Progenitor cell of endocrine pancreas (in vitro differentiated cells): ENCODE measurements around the gene SAMD4B. TPM values are rescaled to one million over a fixed set of nuclear protein-coding genes. Genes with fewer than 3 reads are reported as not detected.

ENCODE experiments used
- DNase-seq: peaks from one replicate; pipeline ENCODE4 v3.0.0; 2021; ENCODE audit warnings: low spot score; ENCODE audit not compliant: unreplicated experiment
- H3K27ac Mint-ChIP-seq: 2 replicates; pipeline ENCODE4 v1.8.0; 2021; ENCODE audit warnings: mild to moderate bottlenecking, moderate library complexity, mixed read lengths
- H3K27me3 Mint-ChIP-seq: 2 replicates; pipeline ENCODE4 v1.8.0; 2021; ENCODE audit warnings: mixed read lengths
- H3K36me3 Mint-ChIP-seq: 2 replicates; pipeline ENCODE4 v1.8.0; 2022; ENCODE audit warnings: mixed read lengths; ENCODE audit not compliant: insufficient read depth
- H3K4me1 Mint-ChIP-seq: 2 replicates; pipeline ENCODE4 v1.8.0; 2021; ENCODE audit warnings: low read depth, mixed read lengths
- H3K4me3 Mint-ChIP-seq: 2 replicates; pipeline ENCODE4 v1.8.0; 2021; ENCODE audit warnings: low read depth, mild to moderate bottlenecking, moderate library complexity, mixed read lengths
- H3K9me3 Mint-ChIP-seq: 2 replicates; pipeline ENCODE4 v1.8.0; 2021; ENCODE audit warnings: low read depth, mixed read lengths
- CTCF ChIP-seq: fragments of 200-600 bp; sonication (generic); IDR thresholded peaks from one replicate; pipeline ENCODE4 v1.5.0; 2021; ENCODE audit warnings: antibody characterized with exemption, mild to moderate bottlenecking; ENCODE audit not compliant: unreplicated experiment
- total RNA-seq: library from RNA; stranded (reverse); gene quantifications from 2 replicates; pipeline ENCODE4 v1.2.1, GENCODE V29; 2021

The SAMD4B gene
- total RNA-seq, 1 donor from 2014 or later, result 152 TPM

- Mint-ChIP-seq H3K36me3 (peaks cover 3% of the 10 kb centered on the region), H3K4me3 (peak overlapping the region; percentile 89), H3K9me3 (no peaks in the 10 kb centered on the region), H3K4me1 (peaks cover 33% of the 10 kb centered on the region), H3K27ac (peak overlapping the region; percentile 94), H3K27me3 (peaks cover 3% of the 10 kb centered on the region)
- TF ChIP-seq CTCF, result no peak
- DNase-seq, result peak; percentile 17
Observed at GRCh38 chr19:39342647-39343305, 555 bp downstream of the SAMD4B start.

DNA sequence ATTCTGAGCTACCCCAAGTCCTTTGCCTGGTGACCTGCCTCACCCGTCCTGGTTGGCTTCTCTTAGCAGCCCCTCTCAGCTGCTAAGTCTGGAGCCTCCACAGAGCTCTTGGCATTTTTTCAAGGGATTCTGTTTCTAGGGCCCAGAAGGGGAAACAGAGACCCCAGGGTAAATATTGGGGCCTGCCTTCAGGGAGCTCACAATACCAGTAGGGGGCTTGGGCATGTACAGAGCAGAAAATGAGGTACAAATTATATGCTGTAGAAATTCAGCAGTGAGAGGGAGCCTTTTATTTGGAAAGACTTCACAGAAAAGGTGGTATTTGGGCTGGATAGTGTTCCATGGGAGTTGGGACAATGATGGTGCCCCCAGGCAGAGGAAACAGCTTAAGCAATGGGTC, 3.7 kb downstream of the SAMD4B start:
- peak; percentile 24 for TF ChIP-seq CTCF
- peaks cover 29% of the 10 kb centered on the region for H3K4me1 Mint-ChIP-seq
- H3K4me3 Mint-ChIP-seq, result no peak overlapping the region
- no peaks in the 10 kb centered on the region for H3K27me3 Mint-ChIP-seq
- no peaks in the 10 kb centered on the region for H3K9me3 Mint-ChIP-seq
- peaks cover 10% of the 10 kb centered on the region for H3K36me3 Mint-ChIP-seq
- DNase-seq, result no peak
- peak overlapping the region; percentile 22 for H3K27ac Mint-ChIP-seq

DNA sequence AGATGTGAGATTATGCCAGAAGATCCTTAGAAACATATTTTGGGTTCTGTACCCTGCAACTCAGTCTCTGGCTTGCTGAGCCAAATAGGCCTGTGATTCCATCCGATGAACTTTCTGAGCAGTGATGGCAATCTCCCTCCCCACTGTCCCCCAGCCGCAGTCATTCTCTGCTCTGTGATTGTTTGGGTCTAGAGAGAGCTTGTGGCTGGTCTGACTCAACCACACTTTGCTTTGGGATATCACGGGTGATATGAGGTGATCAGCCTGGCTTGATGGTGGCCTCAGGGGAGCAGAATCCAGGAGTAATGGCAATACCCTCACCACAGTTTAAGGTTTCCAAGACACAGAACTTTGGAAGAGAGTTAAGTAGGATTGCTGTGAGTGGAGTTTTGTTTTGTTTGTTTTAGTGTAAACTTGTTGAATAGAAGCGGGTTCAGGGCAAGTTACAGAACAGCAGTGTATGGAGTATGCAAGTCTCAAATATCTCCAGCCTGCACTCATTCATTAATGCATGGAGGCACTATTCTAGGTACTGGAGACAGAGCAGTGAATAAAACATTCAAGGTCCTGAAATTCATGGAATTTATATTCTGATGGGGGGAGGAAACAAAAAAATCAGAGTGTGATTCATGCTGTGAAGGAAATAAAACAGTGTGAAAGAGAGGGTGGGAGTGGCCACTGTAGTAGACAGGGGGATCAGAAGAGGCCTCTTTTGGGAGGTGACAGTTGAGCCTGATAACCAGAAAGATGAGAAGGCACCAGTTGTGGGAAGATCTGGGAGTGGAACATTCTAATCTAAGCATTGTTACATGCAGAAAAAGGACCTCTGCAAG, 5.3 kb downstream of the SAMD4B start:
- peak overlapping the region; percentile 17 for H3K27ac Mint-ChIP-seq
- H3K4me1 Mint-ChIP-seq, result peaks cover 23% of the 10 kb centered on the region
- DNase-seq, result no peak
- no peak overlapping the region for H3K4me3 Mint-ChIP-seq
- H3K9me3 Mint-ChIP-seq, result no peaks in the 10 kb centered on the region
- H3K36me3 Mint-ChIP-seq, result peaks cover 17% of the 10 kb centered on the region
- no peaks in the 10 kb centered on the region for H3K27me3 Mint-ChIP-seq
- TF ChIP-seq CTCF, result no peak

- no peak overlapping the region for H3K27ac Mint-ChIP-seq
- no peak for DNase-seq
- H3K4me3 Mint-ChIP-seq, result no peak overlapping the region
- H3K36me3 Mint-ChIP-seq, result peaks cover 18% of the 10 kb centered on the region
- H3K27me3 Mint-ChIP-seq, result no peaks in the 10 kb centered on the region
- no peaks in the 10 kb centered on the region for H3K9me3 Mint-ChIP-seq
- peaks cover 10% of the 10 kb centered on the region for H3K4me1 Mint-ChIP-seq
- no peak for TF ChIP-seq CTCF
Observed at GRCh38 chr19:39349326-39349725, 7.1 kb downstream of the SAMD4B start.

- H3K27me3 Mint-ChIP-seq, result no peaks in the 10 kb centered on the region
- H3K4me1 Mint-ChIP-seq, result peaks cover 5% of the 10 kb centered on the region
- H3K4me3 Mint-ChIP-seq, result no peak overlapping the region
- no peak for TF ChIP-seq CTCF
- no peak for DNase-seq
- H3K36me3 Mint-ChIP-seq, result peaks cover 17% of the 10 kb centered on the region
- no peak overlapping the region for H3K27ac Mint-ChIP-seq
- no peaks in the 10 kb centered on the region for H3K9me3 Mint-ChIP-seq
Observed at GRCh38 chr19:39350156-39350555, 7.9 kb downstream of the SAMD4B start.
